ENCODE data around the gene ANXA8L1. TPM values are rescaled to one million over a fixed set of nuclear protein-coding genes. Genes with fewer than 3 reads are reported as not detected.
"Not testable (repeated sequence)": the region's sequence is repeated elsewhere in the genome, so short reads cannot be mapped to it uniquely, and the experiment has no call there.

Gene ANXA8L1
- not detected in 2 replicates for polyA plus RNA-seq
- not detected in 2 replicates for polyA minus RNA-seq

GRCh38 chr10:46375406-46375805 is at the start of gene ANXA8L1:
ANXA8L1 (plus strand) TSS chr10:46375776; CDS start chr10:46375852, 76 bp downstream.
- not testable (repeated sequence) for H3K27me3 ChIP-seq (ENCODE audit: insufficient read depth, low read depth, low read length); H3K9me2 ChIP-seq (ENCODE audit: insufficient read depth, low read length); H3K36me3 ChIP-seq (ENCODE audit: insufficient read depth, low read length); H3K4me2 ChIP-seq (ENCODE audit: low read length); H3K4me3 ChIP-seq (ENCODE audit: low read length); H3K79me2 ChIP-seq (replicated peaks; ENCODE audit: insufficient read depth, low read length); H3F3A ChIP-seq (ENCODE audit: insufficient read depth, low read length, poor library complexity, severe bottlenecking); H3K9me3 ChIP-seq (ENCODE audit: low read length); H2AFZ ChIP-seq (ENCODE audit: low read depth, low read length); H4K20me1 ChIP-seq (ENCODE audit: insufficient read depth); H3K9ac ChIP-seq (ENCODE audit: low read length); H3K27ac ChIP-seq (ENCODE audit: low read length)

- Histone ChIP-seq H3K4me2 (ENCODE audit: low read length) (no peak overlapping the region), H3K9ac (ENCODE audit: low read length) (no peak overlapping the region), H3K9me3 (ENCODE audit: low read length) (no peaks in the 10 kb centered on the region), H2AFZ (ENCODE audit: low read depth, low read length) (no peak overlapping the region), H3K27me3 (ENCODE audit: insufficient read depth, low read depth, low read length) (no peaks in the 10 kb centered on the region), H3F3A (ENCODE audit: insufficient read depth, low read length, poor library complexity, severe bottlenecking) (no peaks in the 10 kb centered on the region), H3K36me3 (ENCODE audit: insufficient read depth, low read length) (no peaks in the 10 kb centered on the region), H4K20me1 (ENCODE audit: insufficient read depth) (no peaks in the 10 kb centered on the region), H3K9me2 (ENCODE audit: insufficient read depth, low read length) (no peaks in the 10 kb centered on the region), H3K79me2 (replicated peaks; ENCODE audit: insufficient read depth, low read length) (no peaks in the 10 kb centered on the region), H3K27ac (ENCODE audit: low read length) (no peak overlapping the region), H3K4me3 (ENCODE audit: low read length) (no peak overlapping the region)
- no peak for TF ChIP-seq EZH2 (IDR thresholded peaks at IDR 0.05; ENCODE audit: borderline replicate concordance, insufficient read depth, low read length, poor library complexity, severe bottlenecking)
- no peak for TF ChIP-seq RAD21 (conservative IDR thresholded peaks at IDR 0.05)
- TF ChIP-seq REST (IDR thresholded peaks at IDR 0.05; ENCODE audit: borderline replicate concordance): no peak
- TF ChIP-seq EP300 (conservative IDR thresholded peaks at IDR 0.05; ENCODE audit: poor library complexity, severe bottlenecking): no peak
- no peak for TF ChIP-seq TAF1 (IDR thresholded peaks at IDR 0.05; ENCODE audit: low read depth)
- no peak for TF ChIP-seq CTCF (IDR thresholded peaks at IDR 0.05; ENCODE audit: poor library complexity, severe bottlenecking)
Observed at GRCh38 chr10:46326066-46326465, 49.5 kb upstream of the ANXA8L1 start.

GRCh38 chr10:46326971-46327370 is 48.6 kb upstream of the ANXA8L1 start:
- Histone ChIP-seq H3K4me2 (ENCODE audit: low read length) (no peak overlapping the region), H3K27me3 (ENCODE audit: insufficient read depth, low read depth, low read length) (no peaks in the 10 kb centered on the region), H3K9ac (ENCODE audit: low read length) (no peak overlapping the region), H3K4me3 (ENCODE audit: low read length) (no peak overlapping the region), H3F3A (ENCODE audit: insufficient read depth, low read length, poor library complexity, severe bottlenecking) (no peaks in the 10 kb centered on the region), H3K9me3 (ENCODE audit: low read length) (no peaks in the 10 kb centered on the region), H2AFZ (ENCODE audit: low read depth, low read length) (no peak overlapping the region), H3K27ac (ENCODE audit: low read length) (no peak overlapping the region), H3K79me2 (replicated peaks; ENCODE audit: insufficient read depth, low read length) (no peaks in the 10 kb centered on the region), H3K36me3 (ENCODE audit: insufficient read depth, low read length) (no peaks in the 10 kb centered on the region), H3K9me2 (ENCODE audit: insufficient read depth, low read length) (no peaks in the 10 kb centered on the region), H4K20me1 (ENCODE audit: insufficient read depth) (no peaks in the 10 kb centered on the region)
- no peak for TF ChIP-seq CTCF (IDR thresholded peaks at IDR 0.05; ENCODE audit: poor library complexity, severe bottlenecking)
